Measurements from ENCODE around the gene KIAA0825. TPM values are rescaled to one million over a fixed set of nuclear protein-coding genes. Genes with fewer than 3 reads are reported as not detected.

KIAA0825 gene
- total RNA-seq, 1 donor: 9.5 TPM

- DNase-seq (ENCODE audit: low read depth): no peak
- TF ChIP-seq, protein P1, sequence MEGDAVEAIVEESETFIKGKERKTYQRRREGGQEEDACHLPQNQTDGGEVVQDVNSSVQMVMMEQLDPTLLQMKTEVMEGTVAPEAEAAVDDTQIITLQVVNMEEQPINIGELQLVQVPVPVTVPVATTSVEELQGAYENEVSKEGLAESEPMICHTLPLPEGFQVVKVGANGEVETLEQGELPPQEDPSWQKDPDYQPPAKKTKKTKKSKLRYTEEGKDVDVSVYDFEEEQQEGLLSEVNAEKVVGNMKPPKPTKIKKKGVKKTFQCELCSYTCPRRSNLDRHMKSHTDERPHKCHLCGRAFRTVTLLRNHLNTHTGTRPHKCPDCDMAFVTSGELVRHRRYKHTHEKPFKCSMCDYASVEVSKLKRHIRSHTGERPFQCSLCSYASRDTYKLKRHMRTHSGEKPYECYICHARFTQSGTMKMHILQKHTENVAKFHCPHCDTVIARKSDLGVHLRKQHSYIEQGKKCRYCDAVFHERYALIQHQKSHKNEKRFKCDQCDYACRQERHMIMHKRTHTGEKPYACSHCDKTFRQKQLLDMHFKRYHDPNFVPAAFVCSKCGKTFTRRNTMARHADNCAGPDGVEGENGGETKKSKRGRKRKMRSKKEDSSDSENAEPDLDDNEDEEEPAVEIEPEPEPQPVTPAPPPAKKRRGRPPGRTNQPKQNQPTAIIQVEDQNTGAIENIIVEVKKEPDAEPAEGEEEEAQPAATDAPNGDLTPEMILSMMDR (IDR thresholded peaks at IDR 0.05; ENCODE audit: insufficient read depth, low read depth, low read length): no peak
Observed at GRCh38 chr5:94345257-94345656, 273.1 kb downstream of the KIAA0825 start.

DNA sequence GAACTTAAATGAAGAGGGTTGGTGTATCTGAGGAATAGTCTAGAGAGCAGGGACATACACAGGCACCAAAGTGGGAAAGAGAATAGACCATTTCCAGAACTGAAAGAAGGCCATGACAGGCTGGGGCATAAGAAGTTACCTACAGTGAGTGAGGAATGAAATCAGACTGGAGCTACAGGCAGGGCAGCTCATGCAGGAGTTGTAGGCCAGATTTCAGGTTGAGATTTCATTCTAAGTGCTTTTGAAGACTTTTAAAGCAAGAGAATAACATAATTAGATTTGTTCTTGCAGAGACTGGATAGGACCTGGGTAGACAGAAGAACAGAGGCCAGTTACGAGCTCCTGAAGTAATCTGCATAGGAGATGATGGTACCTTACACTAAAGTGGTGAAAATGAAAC lies 280.8 kb downstream of the KIAA0825 start:
- DNase-seq (ENCODE audit: low read depth): no peak
- TF ChIP-seq, protein P1 (IDR thresholded peaks at IDR 0.05; ENCODE audit: insufficient read depth, low read depth, low read length): no peak
- no peak overlapping the region for H3K4me3 ChIP-seq (ENCODE audit: low read depth, low read length)

More at GRCh38 chr5:94345257-94345656, 273.1 kb downstream of the KIAA0825 start:
- H3K4me3 ChIP-seq (ENCODE audit: low read depth, low read length): no peak overlapping the region

- TF ChIP-seq, protein P1 (IDR thresholded peaks at IDR 0.05; ENCODE audit: insufficient read depth, low read depth, low read length): no peak
- DNase-seq (ENCODE audit: low read depth): no peak
- H3K4me3 ChIP-seq (ENCODE audit: low read depth, low read length): no peak overlapping the region
Observed at GRCh38 chr5:94335936-94336335, 282.5 kb downstream of the KIAA0825 start.

- peak; percentile 3 for DNase-seq (ENCODE audit: low read depth)
- TF ChIP-seq, protein P1 (IDR thresholded peaks at IDR 0.05; ENCODE audit: insufficient read depth, low read depth, low read length): no peak
- H3K4me3 ChIP-seq (ENCODE audit: low read depth, low read length): no peak overlapping the region
Observed at GRCh38 chr5:94329115-94329514, 289.3 kb downstream of the KIAA0825 start.

DNA sequence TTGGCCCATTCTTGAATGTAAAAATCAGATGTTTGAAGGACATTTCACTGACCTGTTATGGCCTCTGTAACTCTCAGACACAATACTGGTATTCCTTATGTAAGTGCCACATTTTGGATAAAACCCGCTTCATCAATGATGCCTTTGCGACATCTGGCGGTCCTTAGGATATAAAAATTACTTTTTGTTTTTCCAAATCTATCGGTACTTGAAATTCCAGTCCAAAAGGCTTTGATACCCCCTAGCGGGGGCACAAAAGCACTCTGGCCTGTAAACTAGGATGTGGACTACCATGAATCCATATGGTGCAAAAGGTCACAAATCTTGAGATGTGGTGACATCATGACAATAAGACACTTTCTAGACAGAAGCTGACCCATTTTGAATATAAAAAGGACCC lies 291.8 kb downstream of the KIAA0825 start:
- no peak overlapping the region for H3K4me3 ChIP-seq (ENCODE audit: low read depth, low read length)
- TF ChIP-seq, protein P1 (IDR thresholded peaks at IDR 0.05; ENCODE audit: insufficient read depth, low read depth, low read length): no peak
- no peak for DNase-seq (ENCODE audit: low read depth)

DNA sequence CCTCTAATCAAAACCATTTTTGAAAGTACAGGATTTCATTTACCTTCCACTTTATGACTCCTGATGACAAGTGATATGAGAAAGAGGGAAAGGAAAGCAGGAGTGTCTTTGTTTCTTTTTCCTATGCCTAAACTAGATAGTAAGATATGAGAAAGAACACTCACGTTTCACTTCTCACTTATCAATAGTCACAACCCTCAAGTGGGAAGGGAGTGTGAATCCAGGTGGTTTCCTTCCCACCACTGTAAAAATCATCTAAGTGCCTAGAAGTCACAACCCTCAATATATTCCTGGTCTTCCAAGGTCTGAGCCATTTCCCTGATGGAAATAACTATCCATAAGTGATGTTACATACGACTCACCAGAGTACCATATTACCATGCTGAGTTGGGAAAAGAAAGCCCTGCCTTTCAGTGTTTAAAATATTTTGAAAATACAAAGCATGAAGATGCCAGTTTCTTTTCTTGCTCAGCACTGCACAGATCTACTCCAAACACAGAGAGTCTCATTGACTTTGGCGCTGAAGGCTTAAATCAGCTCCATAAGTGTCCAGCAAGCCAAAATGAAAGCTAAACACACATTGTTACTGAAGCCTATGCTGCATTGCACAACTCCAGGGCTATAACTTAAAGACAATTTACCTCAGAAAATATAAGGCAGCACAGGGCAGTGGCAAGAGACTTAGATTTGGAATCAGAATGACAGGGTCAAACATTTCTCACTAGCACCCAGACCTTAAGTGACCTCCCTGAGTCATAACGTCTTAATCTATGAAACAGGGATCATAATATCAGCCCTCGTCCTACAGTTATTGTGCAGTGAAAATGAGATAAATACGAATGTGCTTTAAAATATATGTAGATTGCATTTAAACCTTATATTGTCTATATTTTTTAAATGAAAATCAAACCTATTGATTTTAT lies 301.2 kb downstream of the KIAA0825 start:
- DNase-seq (ENCODE audit: low read depth): peak; percentile 7
- no peak overlapping the region for H3K4me3 ChIP-seq (ENCODE audit: low read depth, low read length)

More for the DNA sequence above, 301.2 kb downstream of the KIAA0825 start:
- TF ChIP-seq, protein P1 (IDR thresholded peaks at IDR 0.05; ENCODE audit: insufficient read depth, low read depth, low read length): no peak

Measured in fibroblast of villous mesenchyme (primary cell).